Breast epithelium (tissue), 4 donors: ENCODE results near the gene TBC1D9B. TPM values are rescaled to one million over a fixed set of nuclear protein-coding genes. Genes with fewer than 3 reads are reported as not detected.

Experiments
- DNase-seq, 2 donors: peaks; one replicate each; pipeline ENCODE4 v3.0.0-alpha.2; 2019; ENCODE audit warnings: low spot score in 2 of 2
- H3K27ac ChIP-seq, 2 donors: fragments of 200-600 bp; sonication (generic) in 1 of 2; one replicate each; pipeline ENCODE4 v1.5.1; 2016 to 2019; ENCODE audit warnings: mild to moderate bottlenecking in 1 of 2
- H3K27me3 ChIP-seq, 2 donors: fragments of 200-600 bp; sonication (generic) in 1 of 2; one replicate each; pipeline versions ENCODE4 v1.5.1 to v1.6.0; 2017 to 2019; ENCODE audit warnings: control low read depth in 1 of 2, mild to moderate bottlenecking in 1 of 2
- H3K36me3 ChIP-seq: fragments of 200-600 bp; one replicate; pipeline ENCODE4 v1.5.1; 2019
- H3K4me1 ChIP-seq, 2 donors: fragments of 200-600 bp; sonication (generic); one replicate each; pipeline ENCODE4 v1.5.1; 2016 to 2019; ENCODE audit warnings: control low read depth in 1 of 2
- H3K4me3 ChIP-seq, 3 donors: fragments of 200-600 bp; sonication (generic); 1 replicate in 2 of 3; 2 replicates in 1 of 3; pipeline ENCODE4 v1.5.1; 2016 to 2019; ENCODE audit warnings: mild to moderate bottlenecking in 3 of 3, moderate library complexity in 2 of 3
- H3K9me3 ChIP-seq, 2 donors: fragments of 200-600 bp; sonication (generic) in 1 of 2; one replicate each; pipeline ENCODE4 v1.5.1; 2016 to 2019; ENCODE audit warnings: control low read depth in 1 of 2
- CTCF ChIP-seq, 3 donors: fragments of 450-650 bp; IDR thresholded peaks; one replicate each; pipeline ENCODE4 v1.5.1; 2016 to 2017; ENCODE audit warnings: antibody characterized with exemption in 3 of 3, mild to moderate bottlenecking in 3 of 3, moderate library complexity in 3 of 3
- POLR2A ChIP-seq: fragments of 450-650 bp; IDR thresholded peaks from one replicate; pipeline ENCODE4 v1.6.1; 2016; ENCODE audit warnings: antibody characterized with exemption, mild to moderate bottlenecking, moderate library complexity
- POLR2AphosphoS5 ChIP-seq, 3 donors: sonication (generic); formaldehyde crosslinking; IDR thresholded peaks; one replicate each; pipeline ENCODE4 v1.6.1; 2017; ENCODE audit warnings: antibody characterized with exemption in 3 of 3
- intact Hi-C: fragments of 100-400 bp; cut with DNase I; formaldehyde crosslinking; loops from one replicate; pipeline ENCODE4 v1.15.1; 2023; ENCODE audit warnings: low total_unique reads
- total RNA-seq, 3 donors: library from RNA; depleted of rRNA; stranded (reverse); fragments of >200 nt; gene quantifications; one replicate each; pipeline ENCODE4 v1.1.0, GENCODE V29; 2016

The TBC1D9B gene
- total RNA-seq, 3 donors from 2014 or later: 73.5 to 143 (median 105) TPM

- intact Hi-C loops: no loop called here
- no peak for TF ChIP-seq POLR2A
- no peak for TF ChIP-seq POLR2AphosphoS5 (IDR thresholded peaks at IDR 0.05)
- TF ChIP-seq CTCF (IDR thresholded peaks at IDR 0.05): no peak
- H3K9me3 ChIP-seq: no peaks in the 10 kb centered on the region
- no peaks in the 10 kb centered on the region for H3K36me3 ChIP-seq
- H3K27me3 ChIP-seq: no peaks in the 10 kb centered on the region
- no peak overlapping the region for H3K27ac ChIP-seq
- no peak overlapping the region for H3K4me3 ChIP-seq
- H3K4me1 ChIP-seq: no peaks in the 10 kb centered on the region
- no peak for DNase-seq
Observed at GRCh38 chr5:179920175-179920574, 12.5 kb upstream of the TBC1D9B start.

- no peak for DNase-seq
- Histone ChIP-seq H3K4me1 (no peaks in the 10 kb centered on the region), H3K9me3 (no peaks in the 10 kb centered on the region), H3K27ac (no peak overlapping the region), H3K4me3 (no peak overlapping the region), H3K36me3 (no peaks in the 10 kb centered on the region), H3K27me3 (no peaks in the 10 kb centered on the region)
- intact Hi-C loops: no loop called here
- TF ChIP-seq CTCF (IDR thresholded peaks at IDR 0.05) (no peak), POLR2AphosphoS5 (IDR thresholded peaks at IDR 0.05) (no peak), POLR2A (no peak)
Observed at GRCh38 chr5:179919487-179920060, 11.9 kb upstream of the TBC1D9B start.

- TF ChIP-seq CTCF (IDR thresholded peaks at IDR 0.05) (no peak), POLR2AphosphoS5 (IDR thresholded peaks at IDR 0.05) (no peak), POLR2A (no peak)
- Histone ChIP-seq H3K27me3 (no peaks in the 10 kb centered on the region), H3K9me3 (no peaks in the 10 kb centered on the region), H3K4me3 (no peak overlapping the region), H3K4me1 (no peaks in the 10 kb centered on the region), H3K36me3 (no peaks in the 10 kb centered on the region), H3K27ac (no peak overlapping the region)
- intact Hi-C loops: no loop called here
- no peak for DNase-seq
Observed at GRCh38 chr5:179918742-179919486, 11.2 kb upstream of the TBC1D9B start.

- Histone ChIP-seq H3K4me1 (no peaks in the 10 kb centered on the region), H3K27me3 (no peaks in the 10 kb centered on the region), H3K27ac (no peak overlapping the region), H3K36me3 (no peaks in the 10 kb centered on the region), H3K9me3 (no peaks in the 10 kb centered on the region), H3K4me3 (no peak overlapping the region)
- intact Hi-C loops: no loop called here
- DNase-seq: no peak
- no peak for TF ChIP-seq POLR2AphosphoS5 (IDR thresholded peaks at IDR 0.05)
- no peak for TF ChIP-seq POLR2A
- no peak for TF ChIP-seq CTCF (IDR thresholded peaks at IDR 0.05)
Observed at GRCh38 chr5:179916523-179916922, 8.8 kb upstream of the TBC1D9B start.

- Histone ChIP-seq H3K4me1 (no peaks in the 10 kb centered on the region), H3K27ac (no peak overlapping the region), H3K27me3 (no peaks in the 10 kb centered on the region), H3K9me3 (no peaks in the 10 kb centered on the region), H3K36me3 (no peaks in the 10 kb centered on the region), H3K4me3 (no peak overlapping the region)
- intact Hi-C loops: no loop called here
- TF ChIP-seq POLR2AphosphoS5 (IDR thresholded peaks at IDR 0.05) (no peak), CTCF (IDR thresholded peaks at IDR 0.05) (no peak), POLR2A (no peak)
- no peak for DNase-seq
Observed at GRCh38 chr5:179915406-179915935, 7.8 kb upstream of the TBC1D9B start.
